Inferior parietal cortex (tissue), 1 donor: Measurements from ENCODE around the gene UBR2.
"Not testable (repeated sequence)": the region's sequence is repeated elsewhere in the genome, so short reads cannot be mapped to it uniquely, and the experiment has no call there.

Source experiments
- DNase-seq: peaks from one replicate; pipeline ENCODE4 v3.0.0-alpha.2; 2016; ENCODE audit errors: extremely low spot score

The UBR2 gene

GRCh38 chr6:42693725-42694323 lies 130.0 kb downstream of the UBR2 start:
- DNase-seq: no peak

GRCh38 chr6:42694586-42694985 lies 130.8 kb downstream of the UBR2 start:
- DNase-seq: no peak

DNA sequence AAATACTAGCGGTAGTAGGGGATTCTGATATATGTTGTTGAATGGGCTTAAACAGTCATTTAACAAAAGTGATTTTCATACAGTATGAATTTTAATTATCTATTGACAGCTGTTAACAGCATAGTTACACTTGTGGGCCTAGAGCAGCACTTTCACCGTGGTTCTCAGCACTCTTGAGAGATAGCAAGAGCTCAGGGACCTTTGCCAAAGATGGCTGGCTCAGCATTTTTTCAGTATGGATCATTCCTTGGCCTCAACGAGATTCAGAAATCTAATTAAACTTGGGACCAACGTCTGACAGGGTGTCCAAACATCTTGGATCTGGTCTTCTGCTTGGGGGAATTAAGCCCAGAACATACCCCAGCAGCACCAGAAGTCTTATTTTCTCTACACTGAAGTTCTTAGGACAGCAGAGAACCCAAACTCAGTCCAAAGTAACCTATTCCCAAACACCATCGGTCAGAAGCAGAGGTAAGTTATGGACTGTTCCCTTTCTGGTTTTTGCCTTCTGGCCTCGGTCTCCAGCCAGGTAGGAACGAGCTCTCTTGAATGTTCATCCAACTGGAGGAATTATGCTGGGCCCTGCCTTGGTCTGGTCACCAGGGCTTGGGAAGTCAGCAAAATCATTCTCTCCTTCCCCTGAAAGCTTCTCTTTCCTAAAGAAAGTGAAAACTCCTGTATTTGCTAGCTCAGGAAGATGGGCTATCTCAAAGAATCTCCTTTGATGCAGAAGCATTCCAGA lies 132.9 kb downstream of the UBR2 start:
- no peak for DNase-seq

DNA sequence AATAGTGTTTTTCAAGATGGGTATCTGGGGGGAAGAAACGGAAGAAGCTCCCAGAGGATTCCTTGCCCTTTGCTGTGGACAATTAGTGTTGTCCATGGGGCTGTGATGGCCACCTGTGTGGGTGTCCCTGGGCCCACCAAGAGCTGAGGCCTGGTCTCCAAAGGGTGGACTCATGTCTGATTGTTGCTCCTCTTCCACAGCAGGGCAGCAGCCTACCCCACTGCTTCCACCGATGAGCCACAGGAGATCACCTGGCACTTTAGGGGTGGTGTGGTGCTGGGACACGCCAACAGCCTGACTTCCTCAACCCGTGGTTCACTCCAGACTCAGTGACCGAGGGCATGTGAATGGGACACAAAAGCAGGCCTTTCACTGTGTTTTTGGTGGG lies 133.4 kb downstream of the UBR2 start:
- DNase-seq: no peak

GRCh38 chr6:42698217-42698616 lies 134.4 kb downstream of the UBR2 start:
- DNase-seq: no peak

DNA sequence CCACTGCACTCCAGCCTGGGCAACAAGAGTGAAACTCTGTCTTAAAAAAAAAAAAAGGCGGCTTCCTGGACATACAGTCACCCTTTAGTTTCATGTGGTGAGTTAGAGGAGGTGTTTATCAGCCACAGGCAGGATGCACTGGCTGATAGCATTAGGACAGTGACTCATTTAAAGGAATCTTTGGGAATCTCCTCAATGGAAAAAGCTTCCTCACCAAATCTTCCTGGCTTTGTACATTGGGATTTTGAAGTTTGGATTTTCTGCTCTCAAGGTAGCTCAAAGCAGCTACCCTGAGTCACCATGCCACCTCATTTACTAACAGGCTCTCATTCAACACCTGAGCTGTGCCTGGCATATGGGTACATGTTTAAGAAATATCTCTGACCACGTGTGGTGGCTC lies 138.4 kb downstream of the UBR2 start:
- DNase-seq: no peak

DNA sequence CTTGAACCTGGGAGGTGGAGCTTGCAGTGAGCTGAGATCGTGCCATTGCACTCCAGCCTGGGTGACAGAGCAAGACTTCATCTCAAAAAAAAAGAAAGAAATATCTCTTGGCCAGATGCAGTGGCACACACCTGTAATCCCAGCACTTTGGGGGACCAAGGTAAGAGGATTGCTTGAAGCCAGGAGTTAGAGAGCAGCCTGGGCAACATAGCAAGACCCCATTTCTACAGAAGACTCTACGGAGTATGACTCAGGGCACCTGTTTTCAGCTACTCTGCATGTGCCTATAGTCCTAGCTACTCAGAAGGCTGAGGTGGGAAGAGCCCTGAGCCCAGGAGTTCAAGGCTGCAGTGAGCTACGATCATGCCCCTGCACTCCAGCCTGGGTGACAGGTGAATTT lies 139.0 kb downstream of the UBR2 start:
- not testable (repeated sequence) for DNase-seq

- DNase-seq: no peak
Measured at GRCh38 chr6:42704251-42704936, 140.6 kb downstream of the UBR2 start.

GRCh38 chr6:42704937-42705374 lies 141.1 kb downstream of the UBR2 start:
- DNase-seq: no peak

DNA sequence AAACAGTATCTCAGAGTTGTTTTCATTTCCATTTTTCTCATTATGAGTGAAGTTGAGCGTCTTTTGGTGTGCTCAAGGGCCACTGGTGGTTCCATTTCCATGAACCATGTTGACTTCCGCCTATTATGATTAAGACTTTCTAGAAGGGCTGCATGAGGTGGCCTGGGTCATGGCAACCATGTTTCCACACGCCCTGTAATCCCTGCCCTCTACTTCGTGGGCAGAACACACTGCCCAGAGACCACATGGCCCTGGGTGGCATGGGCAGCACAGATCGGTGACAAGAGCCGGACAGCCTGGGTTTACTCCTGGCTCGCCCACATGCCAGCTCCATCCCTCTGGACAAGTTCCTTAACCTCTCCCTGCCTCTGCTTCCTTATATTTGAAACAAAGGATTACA lies 143.8 kb downstream of the UBR2 start:
- DNase-seq: no peak

GRCh38 chr6:42708096-42708495 lies 144.3 kb downstream of the UBR2 start:
- DNase-seq: no peak

DNA sequence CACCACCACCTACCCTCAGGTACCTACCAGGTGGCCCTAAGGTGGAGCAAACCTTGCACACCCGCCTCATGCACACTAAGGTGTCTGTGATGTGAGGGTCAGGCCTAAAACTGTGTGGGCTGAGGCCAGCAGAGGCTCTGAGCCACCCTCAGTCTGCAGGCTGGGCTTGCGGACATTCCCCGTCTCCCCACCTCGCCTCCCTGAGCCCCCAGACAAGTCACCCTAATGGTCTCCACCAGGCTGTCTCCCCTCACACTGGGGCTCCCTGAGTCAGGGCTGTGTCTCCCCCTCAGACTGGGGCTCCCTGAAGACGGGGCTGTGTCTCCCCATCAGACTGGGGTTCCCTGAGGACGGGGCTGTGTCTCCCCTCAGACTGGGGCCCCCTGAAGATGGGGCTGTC lies 146.0 kb downstream of the UBR2 start:
- DNase-seq: no peak

DNA sequence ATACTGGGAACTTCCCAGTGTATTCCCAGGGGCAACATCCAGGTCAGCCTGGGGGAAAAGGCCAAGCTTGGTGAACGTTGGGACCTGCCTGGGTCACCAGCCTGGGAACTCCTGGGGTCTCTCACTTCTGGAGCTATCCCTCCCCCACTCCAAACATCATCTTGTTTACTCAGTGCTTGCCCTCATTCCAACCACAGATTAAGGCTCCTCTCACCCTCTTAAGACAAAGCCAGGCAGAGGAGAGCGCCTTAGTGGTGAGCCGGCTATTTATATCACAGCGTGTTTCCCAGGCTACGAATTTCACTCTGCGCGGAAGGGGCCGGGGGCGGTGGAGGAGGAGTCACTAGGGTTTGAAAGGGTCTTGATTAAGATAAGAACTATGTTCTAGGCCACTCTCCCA lies 146.5 kb downstream of the UBR2 start:
- no peak for DNase-seq

GRCh38 chr6:42711930-42712329 lies 148.1 kb downstream of the UBR2 start:
- DNase-seq: no peak

DNA sequence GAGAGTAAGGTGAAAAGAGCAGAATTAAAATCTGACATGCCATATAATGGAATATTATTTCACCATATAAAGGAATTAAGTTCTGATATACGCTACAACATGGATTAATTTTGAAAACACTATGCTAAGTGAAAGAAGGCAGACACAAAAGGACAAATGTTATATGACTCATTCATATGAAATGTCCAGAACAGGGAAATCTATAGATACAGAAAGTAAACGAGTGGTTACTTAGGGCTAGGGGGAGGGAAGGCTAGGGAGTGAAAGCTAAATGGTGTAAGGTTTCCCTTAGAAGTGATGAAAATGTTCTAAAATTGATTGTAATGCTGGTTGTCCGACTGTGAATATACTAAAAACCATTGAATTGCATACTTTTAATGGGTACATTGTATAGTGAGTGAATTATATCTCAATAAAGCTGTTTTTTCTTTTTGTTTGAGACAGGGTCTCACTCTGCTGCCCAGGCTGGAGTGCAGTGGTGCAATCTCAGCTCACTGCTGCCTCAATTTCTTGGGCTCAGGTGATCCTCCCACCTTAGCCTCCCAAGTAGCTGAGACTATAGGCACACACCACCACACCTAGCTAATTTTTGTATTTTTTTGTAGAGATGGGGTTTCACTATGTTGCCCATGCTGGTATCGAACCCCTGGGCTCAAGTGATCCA lies 150.4 kb downstream of the UBR2 start:
- DNase-seq: no peak

DNA sequence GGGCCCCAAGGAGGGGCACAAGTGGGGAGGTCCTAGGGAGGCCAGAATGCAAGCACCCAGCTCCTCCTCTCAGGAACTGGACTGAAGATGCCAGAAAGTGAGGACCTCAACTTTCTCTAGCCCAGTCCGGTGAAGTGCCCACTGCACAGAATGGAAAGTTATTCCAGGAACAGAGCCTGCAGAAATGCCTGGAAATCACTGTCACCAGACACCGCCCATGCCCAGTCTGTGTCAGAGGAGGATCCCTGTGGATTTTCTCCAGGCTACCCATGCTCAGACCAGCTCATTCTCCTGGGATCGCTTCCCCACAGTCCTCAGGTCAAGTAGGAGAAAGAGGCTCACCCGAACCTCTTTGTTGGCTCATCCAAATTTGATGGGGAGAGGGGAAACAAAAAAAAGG lies 152.0 kb downstream of the UBR2 start:
- DNase-seq: no peak

DNA sequence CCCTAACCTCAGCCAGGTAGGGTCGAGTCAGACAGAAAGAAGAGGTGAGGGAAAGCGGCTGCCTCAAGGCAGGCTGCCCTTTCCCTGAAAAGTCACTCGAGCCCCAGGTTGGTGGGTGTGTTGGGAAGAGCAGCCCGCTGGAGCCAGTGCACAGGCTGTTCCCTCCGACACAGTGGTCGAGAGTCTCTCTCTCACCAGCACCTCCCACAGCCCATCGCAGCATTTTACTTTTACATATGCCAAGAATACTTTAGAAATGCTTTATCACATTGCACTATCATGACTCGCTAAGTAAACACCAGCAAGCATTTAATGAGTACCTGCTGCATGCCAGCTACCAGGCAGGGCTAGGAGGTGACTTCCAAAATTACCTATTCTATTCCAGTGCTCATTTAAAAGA lies 156.9 kb downstream of the UBR2 start:
- no peak for DNase-seq

- no peak for DNase-seq
Measured at GRCh38 chr6:42722497-42722896, 158.7 kb downstream of the UBR2 start, which contains the start of gene PRPH2. Gene PRPH2 (minus strand): TSS chr6:42722597. CDS start chr6:42722334, 263 bp downstream.

- DNase-seq: no peak
Measured at GRCh38 chr6:42724825-42725224, 161.0 kb downstream of the UBR2 start.

GRCh38 chr6:42726026-42726425 lies 162.2 kb downstream of the UBR2 start:
- DNase-seq: no peak

- DNase-seq: peak; percentile 92
Measured at GRCh38 chr6:42726485-42727086, 162.8 kb downstream of the UBR2 start.

DNA sequence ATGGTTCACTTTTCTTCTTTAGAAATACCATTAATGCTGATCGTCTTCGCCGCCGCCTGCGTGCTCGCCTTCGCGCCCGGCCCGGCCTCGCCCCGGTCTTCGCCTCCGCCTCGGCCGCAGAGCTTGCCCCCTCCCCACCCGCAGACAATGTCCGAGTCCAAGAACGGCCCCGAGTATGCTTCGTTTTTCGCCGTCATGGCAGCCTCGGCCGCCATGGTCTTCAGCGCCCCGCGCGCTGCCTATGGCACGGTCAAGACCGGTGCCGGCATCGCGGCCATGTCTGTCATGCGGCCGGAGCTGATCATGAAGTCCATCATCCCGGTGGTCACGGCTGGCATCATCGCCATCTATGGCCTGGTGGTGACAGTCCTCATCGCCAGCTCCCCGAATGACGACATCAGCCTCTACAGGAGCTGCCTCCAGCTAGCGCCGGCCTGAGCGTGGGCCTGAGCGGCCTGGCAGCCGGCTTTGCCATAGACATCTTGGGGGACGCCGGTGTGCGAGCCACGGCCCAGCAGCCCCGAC lies 163.3 kb downstream of the UBR2 start:
- no peak for DNase-seq
